ENCODE measurements around the gene DNAI1. TPM values are rescaled to one million over a fixed set of nuclear protein-coding genes. Genes with fewer than 3 reads are reported as not detected.

Gene DNAI1
- total RNA-seq, 1 donor from 2014 or later, result 1.8 TPM

- H3K27ac Mint-ChIP-seq (ENCODE audit: unreplicated experiment), result no peak overlapping the region
- no peak overlapping the region for H2AFZ ChIP-seq (ENCODE audit: low read depth, low read length)
- no peaks in the 10 kb centered on the region for H3K36me3 ChIP-seq (ENCODE audit: insufficient read depth, low read length)
- H3K36me3 Mint-ChIP-seq (ENCODE audit: low read depth, unreplicated experiment), result peaks cover 2% of the 10 kb centered on the region
- H3K79me2 ChIP-seq (ENCODE audit: insufficient read depth, low read length), result no peaks in the 10 kb centered on the region
- peaks cover 27% of the 10 kb centered on the region for H3K27me3 ChIP-seq (ENCODE audit: insufficient read depth, low read length)
- DNase-seq (ENCODE audit: low read depth) (no peak), FAIRE-seq (no peak)
- no peaks in the 10 kb centered on the region for H3K4me1 ChIP-seq (ENCODE audit: insufficient read depth, low read length)
- H3K4me2 ChIP-seq (ENCODE audit: low read length), result no peak overlapping the region
- H3K9ac ChIP-seq (ENCODE audit: low read length), result no peak overlapping the region
- no peak overlapping the region for H3K4me3 ChIP-seq (ENCODE audit: insufficient read depth, low read depth, low read length)
- H3K27me3 Mint-ChIP-seq (ENCODE audit: low read depth, unreplicated experiment), result peaks cover 37% of the 10 kb centered on the region
- H3K27ac ChIP-seq (ENCODE audit: low read depth, low read length), result no peak overlapping the region
- H3K4me1 Mint-ChIP-seq (ENCODE audit: low read depth, unreplicated experiment), result peaks cover 6% of the 10 kb centered on the region
- TF ChIP-seq CTCF (IDR thresholded peaks at IDR 0.05; ENCODE audit: insufficient read depth, low read depth, low read length) (no peak), EZH2 (IDR thresholded peaks at IDR 0.05; ENCODE audit: insufficient read depth, low read length) (no peak)
- H4K20me1 ChIP-seq (ENCODE audit: insufficient read depth, low read length), result no peaks in the 10 kb centered on the region
- peaks cover 5% of the 10 kb centered on the region for H3K9me3 Mint-ChIP-seq (ENCODE audit: unreplicated experiment)
- no peaks in the 10 kb centered on the region for H3K9me3 ChIP-seq (ENCODE audit: insufficient read depth, low read depth, low read length)
- H3K4me3 Mint-ChIP-seq (ENCODE audit: unreplicated experiment), result no peak overlapping the region
These were observed 28.0 kb downstream of the DNAI1 start for GRCh38 chr9:34486572-34486971.

GRCh38 chr9:34490360-34490759 lies 31.8 kb downstream of the DNAI1 start:
- no peaks in the 10 kb centered on the region for H3K4me1 ChIP-seq (ENCODE audit: insufficient read depth, low read length)
- FAIRE-seq (no peak), DNase-seq (ENCODE audit: low read depth) (no peak)
- no peaks in the 10 kb centered on the region for H3K9me3 ChIP-seq (ENCODE audit: insufficient read depth, low read depth, low read length)
- Mint-ChIP-seq H3K4me3 (ENCODE audit: unreplicated experiment) (no peak overlapping the region), H3K9me3 (ENCODE audit: unreplicated experiment) (peaks cover 4% of the 10 kb centered on the region), H3K36me3 (ENCODE audit: low read depth, unreplicated experiment) (peaks cover 2% of the 10 kb centered on the region), H3K4me1 (ENCODE audit: low read depth, unreplicated experiment) (no peaks in the 10 kb centered on the region), H3K27me3 (ENCODE audit: low read depth, unreplicated experiment) (peaks cover 61% of the 10 kb centered on the region), H3K27ac (ENCODE audit: unreplicated experiment) (no peak overlapping the region)
- no peaks in the 10 kb centered on the region for H3K79me2 ChIP-seq (ENCODE audit: insufficient read depth, low read length)
- H4K20me1 ChIP-seq (ENCODE audit: insufficient read depth, low read length), result no peaks in the 10 kb centered on the region
- H2AFZ ChIP-seq (ENCODE audit: low read depth, low read length), result no peak overlapping the region
- H3K4me3 ChIP-seq (ENCODE audit: insufficient read depth, low read depth, low read length), result no peak overlapping the region
- no peak overlapping the region for H3K9ac ChIP-seq (ENCODE audit: low read length)
- peaks cover 27% of the 10 kb centered on the region for H3K27me3 ChIP-seq (ENCODE audit: insufficient read depth, low read length)
- no peak for TF ChIP-seq EZH2 (IDR thresholded peaks at IDR 0.05; ENCODE audit: insufficient read depth, low read length)
- no peak for TF ChIP-seq CTCF (IDR thresholded peaks at IDR 0.05; ENCODE audit: insufficient read depth, low read depth, low read length)
- no peaks in the 10 kb centered on the region for H3K36me3 ChIP-seq (ENCODE audit: insufficient read depth, low read length)
- H3K4me2 ChIP-seq (ENCODE audit: low read length), result no peak overlapping the region
- no peak overlapping the region for H3K27ac ChIP-seq (ENCODE audit: low read depth, low read length)

- no peak overlapping the region for H3K4me3 Mint-ChIP-seq (ENCODE audit: unreplicated experiment)
- Histone ChIP-seq H3K4me2 (ENCODE audit: low read length) (no peak overlapping the region), H3K36me3 (ENCODE audit: insufficient read depth, low read length) (no peaks in the 10 kb centered on the region), H4K20me1 (ENCODE audit: insufficient read depth, low read length) (no peaks in the 10 kb centered on the region), H3K27me3 (ENCODE audit: insufficient read depth, low read length) (peaks cover 27% of the 10 kb centered on the region), H3K9me3 (ENCODE audit: insufficient read depth, low read depth, low read length) (no peaks in the 10 kb centered on the region), H3K4me1 (ENCODE audit: insufficient read depth, low read length) (no peaks in the 10 kb centered on the region), H2AFZ (ENCODE audit: low read depth, low read length) (no peak overlapping the region), H3K27ac (ENCODE audit: low read depth, low read length) (no peak overlapping the region), H3K79me2 (ENCODE audit: insufficient read depth, low read length) (no peaks in the 10 kb centered on the region), H3K9ac (ENCODE audit: low read length) (no peak overlapping the region), H3K4me3 (ENCODE audit: insufficient read depth, low read depth, low read length) (no peak overlapping the region)
- H3K9me3 Mint-ChIP-seq (ENCODE audit: unreplicated experiment), result peaks cover 4% of the 10 kb centered on the region
- TF ChIP-seq EZH2 (IDR thresholded peaks at IDR 0.05; ENCODE audit: insufficient read depth, low read length) (no peak), CTCF (IDR thresholded peaks at IDR 0.05; ENCODE audit: insufficient read depth, low read depth, low read length) (no peak)
- FAIRE-seq, result no peak
- no peak for DNase-seq (ENCODE audit: low read depth)
- no peaks in the 10 kb centered on the region for H3K4me1 Mint-ChIP-seq (ENCODE audit: low read depth, unreplicated experiment)
- H3K27me3 Mint-ChIP-seq (ENCODE audit: low read depth, unreplicated experiment), result peaks cover 65% of the 10 kb centered on the region
- H3K36me3 Mint-ChIP-seq (ENCODE audit: low read depth, unreplicated experiment), result peaks cover 2% of the 10 kb centered on the region
- H3K27ac Mint-ChIP-seq (ENCODE audit: unreplicated experiment), result no peak overlapping the region
These were observed 32.2 kb downstream of the DNAI1 start for GRCh38 chr9:34490760-34491159.

Measured in astrocyte (in vitro differentiated cells and primary cell).